Sigmoid colon (tissue), 4 donors: ENCODE measurements around the gene SND1.

Experiments
- EP300 ChIP-seq, 4 donors: sonication (generic); formaldehyde crosslinking; IDR thresholded peaks; one replicate each; pipeline ENCODE4 v1.6.1; 2017; ENCODE audit warnings: antibody characterized with exemption in 4 of 4
- POLR2A ChIP-seq, 2 donors: fragments of 450-650 bp; IDR thresholded peaks; one replicate each; pipeline ENCODE4 v1.6.1; 2016; ENCODE audit warnings: antibody characterized with exemption in 2 of 2, mild to moderate bottlenecking in 2 of 2, moderate library complexity in 2 of 2
- POLR2AphosphoS5 ChIP-seq, 4 donors: sonication (generic); formaldehyde crosslinking; IDR thresholded peaks; one replicate each; pipeline ENCODE4 v1.6.1; 2017; ENCODE audit warnings: antibody characterized with exemption in 4 of 4
- TF ChIP-seq, protein P1 (sequence below), 4 experiments: fragments of 450-650 bp in 3 of 4; fragments of 200-600 bp in 1 of 4; IDR thresholded peaks; one replicate each; pipeline ENCODE4 v1.5.1; 2016 to 2019; ENCODE audit warnings: antibody characterized with exemption in 4 of 4, mild to moderate bottlenecking in 3 of 4, moderate library complexity in 2 of 4

DNA sequence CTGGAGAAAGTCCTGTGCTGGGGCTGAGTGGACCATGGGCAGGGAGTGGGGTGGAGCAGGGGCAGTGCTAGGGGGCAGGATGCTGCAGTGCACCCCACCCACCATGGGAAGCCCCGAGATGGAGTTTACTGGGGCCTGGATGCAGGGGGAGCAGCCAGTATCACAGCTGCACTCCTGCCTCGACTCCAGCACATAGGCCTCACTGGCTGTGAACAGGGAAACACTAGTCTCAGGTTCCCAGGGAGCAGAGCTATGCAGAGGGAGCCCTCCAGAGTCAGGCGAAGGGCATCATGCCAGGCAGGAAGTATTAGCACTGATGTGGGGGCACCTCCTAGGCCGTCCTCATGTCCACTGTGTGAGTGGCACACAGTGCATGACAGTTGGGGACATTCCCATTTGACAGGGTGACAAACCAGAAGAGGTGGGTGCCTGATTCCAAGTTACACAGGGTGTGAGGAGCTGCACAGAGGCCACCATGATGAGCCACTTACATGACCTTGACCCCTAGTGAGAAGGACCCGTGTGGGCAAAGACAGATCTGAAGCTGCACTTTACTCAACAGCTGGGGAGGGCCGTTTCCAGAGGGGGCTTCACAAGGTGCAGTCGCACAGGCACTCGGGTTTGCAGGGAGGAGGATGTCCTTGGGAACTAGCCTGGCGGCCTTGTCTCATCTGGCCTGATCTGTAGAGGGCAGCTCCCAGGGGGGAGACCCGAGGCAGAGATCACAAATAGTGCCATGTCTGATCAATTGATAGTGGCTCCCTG is 449.1 kb downstream of the SND1 start:
- TF ChIP-seq, protein P1, sequence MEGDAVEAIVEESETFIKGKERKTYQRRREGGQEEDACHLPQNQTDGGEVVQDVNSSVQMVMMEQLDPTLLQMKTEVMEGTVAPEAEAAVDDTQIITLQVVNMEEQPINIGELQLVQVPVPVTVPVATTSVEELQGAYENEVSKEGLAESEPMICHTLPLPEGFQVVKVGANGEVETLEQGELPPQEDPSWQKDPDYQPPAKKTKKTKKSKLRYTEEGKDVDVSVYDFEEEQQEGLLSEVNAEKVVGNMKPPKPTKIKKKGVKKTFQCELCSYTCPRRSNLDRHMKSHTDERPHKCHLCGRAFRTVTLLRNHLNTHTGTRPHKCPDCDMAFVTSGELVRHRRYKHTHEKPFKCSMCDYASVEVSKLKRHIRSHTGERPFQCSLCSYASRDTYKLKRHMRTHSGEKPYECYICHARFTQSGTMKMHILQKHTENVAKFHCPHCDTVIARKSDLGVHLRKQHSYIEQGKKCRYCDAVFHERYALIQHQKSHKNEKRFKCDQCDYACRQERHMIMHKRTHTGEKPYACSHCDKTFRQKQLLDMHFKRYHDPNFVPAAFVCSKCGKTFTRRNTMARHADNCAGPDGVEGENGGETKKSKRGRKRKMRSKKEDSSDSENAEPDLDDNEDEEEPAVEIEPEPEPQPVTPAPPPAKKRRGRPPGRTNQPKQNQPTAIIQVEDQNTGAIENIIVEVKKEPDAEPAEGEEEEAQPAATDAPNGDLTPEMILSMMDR (IDR thresholded peaks at IDR 0.05): no peak
- TF ChIP-seq POLR2A (IDR thresholded peaks at IDR 0.05) (no peak), POLR2AphosphoS5 (IDR thresholded peaks at IDR 0.05) (no peak), EP300 (IDR thresholded peaks at IDR 0.05) (no peak)
